ENCODE measurements around the gene MUC6. TPM values are rescaled to one million over a fixed set of nuclear protein-coding genes. Genes with fewer than 3 reads are reported as not detected.

Gene MUC6
- total and polyA plus RNA-seq, 2 donors (not counting 3 experiments of a cell fraction or from before 2014, with no cell fraction given): not detected

- Histone ChIP-seq H3K27me3 (ENCODE audit: control insufficient read depth in 2 of 2, insufficient read depth in 2 of 2, low read length in 2 of 2) (no peaks in the 10 kb centered on the region), H2AFZ (ENCODE audit: low read depth, low read length) (no peak overlapping the region), H3K4me3 (replicated peaks in 1 of 3; ENCODE audit: insufficient read depth in 1 of 3, low read depth in 1 of 3, low read length in 3 of 3) (no peak overlapping the region), H3K36me3 (ENCODE audit: control insufficient read depth in 2 of 2, extremely low read depth in 1 of 2, insufficient read depth in 2 of 2, low read length in 2 of 2) (peaks cover 5 to 49% of the 10 kb centered on the region in 2 experiments), H3K27ac (ENCODE audit: insufficient read depth, low read depth, low read length) (no peak overlapping the region), H3K79me2 (ENCODE audit: control insufficient read depth, insufficient read depth, low read length) (no peaks in the 10 kb centered on the region), H3K9ac (replicated peaks; ENCODE audit: extremely low read depth, insufficient read depth, low read length) (no peak overlapping the region), H3K4me1 (ENCODE audit: control insufficient read depth, extremely low read depth, insufficient read depth, low read length) (no peaks in the 10 kb centered on the region), H3K9me1 (replicated peaks; ENCODE audit: control insufficient read depth, extremely low read depth, insufficient read depth, low read length) (no peaks in the 10 kb centered on the region), H3K9me3 (replicated peaks; ENCODE audit: control insufficient read depth, insufficient read depth, low read length) (no peaks in the 10 kb centered on the region), H3K4me2 (ENCODE audit: insufficient read depth, low read length) (no peak overlapping the region), H4K20me1 (replicated peaks; ENCODE audit: control insufficient read depth, extremely low read depth, insufficient read depth, low read length) (no peaks in the 10 kb centered on the region)
- dilution Hi-C loops (cut with MboI; ENCODE audit: extremely low pct_ligation_motif_present, low sequenced_read_pairs) (no loop called here), intact Hi-C loops (cut with micrococcal nuclease) (loop anchor here (5.0 kb wide), 1 partner anchor 131 kb away; no protein-coding TSS in a partner anchor)
- DNase-seq (ENCODE audit: low read depth, low spot score) (no peak), FAIRE-seq (no peak)
- BruUV-seq (replicated peaks): no TSS peak
- ChIA-PET POLR2A (interaction anchor here (0.6 kb wide), 1 partner anchor 1921 kb away, joined by 4 read pairs; no protein-coding TSS in a partner anchor), CTCF (interaction anchor here (1.2 kb wide), 1 partner anchor 130 kb away, joined by 3 read pairs; no protein-coding TSS in a partner anchor)
- TF ChIP-seq EZH2 (IDR thresholded peaks at IDR 0.05; ENCODE audit: borderline replicate concordance, low read depth, low read length, severe bottlenecking) (no peak), POLR2AphosphoS5 (IDR thresholded peaks at IDR 0.05; ENCODE audit: insufficient read depth, low read depth, low read length) (no peak), GATA2 (IDR thresholded peaks at IDR 0.05; ENCODE audit: insufficient read depth, insufficient read length, low read depth, low read length) (no peak), MYC (IDR thresholded peaks at IDR 0.05; ENCODE audit: low read depth, low read length) (no peak), POLR2A (IDR thresholded peaks at IDR 0.05; ENCODE audit: low read depth, low read length) (no peak), FOS (IDR thresholded peaks at IDR 0.05; ENCODE audit: borderline replicate concordance, insufficient read depth, low read length) (no peak), JUN (IDR thresholded peaks at IDR 0.05; ENCODE audit: borderline replicate concordance, insufficient read depth, insufficient read length, low read depth) (no peak)
- TF ChIP-seq, protein P1, sequence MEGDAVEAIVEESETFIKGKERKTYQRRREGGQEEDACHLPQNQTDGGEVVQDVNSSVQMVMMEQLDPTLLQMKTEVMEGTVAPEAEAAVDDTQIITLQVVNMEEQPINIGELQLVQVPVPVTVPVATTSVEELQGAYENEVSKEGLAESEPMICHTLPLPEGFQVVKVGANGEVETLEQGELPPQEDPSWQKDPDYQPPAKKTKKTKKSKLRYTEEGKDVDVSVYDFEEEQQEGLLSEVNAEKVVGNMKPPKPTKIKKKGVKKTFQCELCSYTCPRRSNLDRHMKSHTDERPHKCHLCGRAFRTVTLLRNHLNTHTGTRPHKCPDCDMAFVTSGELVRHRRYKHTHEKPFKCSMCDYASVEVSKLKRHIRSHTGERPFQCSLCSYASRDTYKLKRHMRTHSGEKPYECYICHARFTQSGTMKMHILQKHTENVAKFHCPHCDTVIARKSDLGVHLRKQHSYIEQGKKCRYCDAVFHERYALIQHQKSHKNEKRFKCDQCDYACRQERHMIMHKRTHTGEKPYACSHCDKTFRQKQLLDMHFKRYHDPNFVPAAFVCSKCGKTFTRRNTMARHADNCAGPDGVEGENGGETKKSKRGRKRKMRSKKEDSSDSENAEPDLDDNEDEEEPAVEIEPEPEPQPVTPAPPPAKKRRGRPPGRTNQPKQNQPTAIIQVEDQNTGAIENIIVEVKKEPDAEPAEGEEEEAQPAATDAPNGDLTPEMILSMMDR (IDR thresholded peaks at IDR 0.05; ENCODE audit: extremely low read depth in 1 of 2, insufficient read depth in 1 of 2, low read depth in 1 of 2, low read length in 2 of 2): no peak
- TF ChIP-seq, protein P2, sequence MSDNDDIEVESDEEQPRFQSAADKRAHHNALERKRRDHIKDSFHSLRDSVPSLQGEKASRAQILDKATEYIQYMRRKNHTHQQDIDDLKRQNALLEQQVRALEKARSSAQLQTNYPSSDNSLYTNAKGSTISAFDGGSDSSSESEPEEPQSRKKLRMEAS (IDR thresholded peaks at IDR 0.05; ENCODE audit: insufficient read depth, insufficient read length): no peak
Measured at GRCh38 chr11:977830-978720, 58.4 kb downstream of the MUC6 start.
